CD4-positive, alpha-beta T cell treated with Interleukin-6 at 100 ng/mL for 8 hours (primary cell): Measurements from ENCODE around the gene PEX16.
A peak's percentile ranks its signal among the peaks of the same experiment; 100 is the strongest.

Experiments used
- DNase-seq: peaks from one replicate; pipeline ENCODE4 v3.0.0-alpha.2; 2020; ENCODE audit warnings: mixed read lengths, low spot score

Gene PEX16

GRCh38 chr11:45930951-45931570 lies 13.4 kb upstream of the PEX16 start:
- no peak for DNase-seq

- DNase-seq = peak; percentile 56
Observed at GRCh38 chr11:45930031-45930794, 12.5 kb upstream of the PEX16 start.

GRCh38 chr11:45929486-45930030 lies 11.9 kb upstream of the PEX16 start:
- DNase-seq = no peak

GRCh38 chr11:45928535-45929215 lies 11.0 kb upstream of the PEX16 start:
- DNase-seq = no peak

GRCh38 chr11:45927684-45928413 lies 10.2 kb upstream of the PEX16 start:
- DNase-seq = no peak

GRCh38 chr11:45927332-45927683 lies 9.6 kb upstream of the PEX16 start:
- DNase-seq = no peak

- no peak for DNase-seq
Observed at GRCh38 chr11:45926536-45927331, 9.1 kb upstream of the PEX16 start.

GRCh38 chr11:45926001-45926401 lies 8.3 kb upstream of the PEX16 start:
- no peak for DNase-seq

- no peak for DNase-seq
Observed at GRCh38 chr11:45925550-45925949, 7.9 kb upstream of the PEX16 start.

GRCh38 chr11:45924927-45925326 lies 7.2 kb upstream of the PEX16 start:
- no peak for DNase-seq

- DNase-seq = no peak
Observed at GRCh38 chr11:45924036-45924915, 6.6 kb upstream of the PEX16 start.

GRCh38 chr11:45922425-45923082 lies 4.9 kb upstream of the PEX16 start, which contains the start of gene LARGE2:
Gene LARGE2, plus strand, starts transcription at chr11:45922656. Its CDS starts 227 bp downstream, at chr11:45922883.
- DNase-seq = no peak

- DNase-seq = no peak
Observed at GRCh38 chr11:45921561-45922424, 4.1 kb upstream of the PEX16 start.

- no peak for DNase-seq
Observed at GRCh38 chr11:45920531-45921477, 3.1 kb upstream of the PEX16 start.

GRCh38 chr11:45919806-45920530 lies 2.3 kb upstream of the PEX16 start:
- no peak for DNase-seq

- DNase-seq = no peak
Observed at GRCh38 chr11:45918962-45919675, 1.4 kb upstream of the PEX16 start.
